ENCODE data around the gene UHRF2.

Gene UHRF2

GRCh38 chr9:6383551-6384225 lies 29.3 kb upstream of the UHRF2 start:
- H3K4me3 ChIP-seq (ENCODE audit: low read depth in 1 of 2, low read length in 1 of 2) = no peak overlapping the region
- no peaks in the 10 kb centered on the region for H3K9me3 ChIP-seq
- no peak overlapping the region for H3K27ac ChIP-seq
- no peaks in the 10 kb centered on the region for H3K36me3 ChIP-seq
- no peaks in the 10 kb centered on the region for H3K4me1 ChIP-seq (ENCODE audit: control insufficient read depth in 1 of 2, insufficient read depth in 1 of 2, low read depth in 1 of 2, low read length in 1 of 2)
- no peak for TF ChIP-seq CTCF (IDR thresholded peaks at IDR 0.05)
- H3K27me3 ChIP-seq = no peaks in the 10 kb centered on the region

- Histone ChIP-seq H3K4me3 (ENCODE audit: low read depth in 1 of 2, low read length in 1 of 2) (no peak overlapping the region), H3K36me3 (no peaks in the 10 kb centered on the region), H3K27ac (no peak overlapping the region), H3K4me1 (ENCODE audit: control insufficient read depth in 1 of 2, insufficient read depth in 1 of 2, low read depth in 1 of 2, low read length in 1 of 2) (no peaks in the 10 kb centered on the region), H3K9me3 (no peaks in the 10 kb centered on the region), H3K27me3 (no peaks in the 10 kb centered on the region)
- no peak for TF ChIP-seq CTCF (IDR thresholded peaks at IDR 0.05)
Measured at GRCh38 chr9:6384732-6385131, 28.3 kb upstream of the UHRF2 start.

- Histone ChIP-seq H3K4me3 (ENCODE audit: low read depth in 1 of 2, low read length in 1 of 2) (no peak overlapping the region), H3K9me3 (no peaks in the 10 kb centered on the region), H3K27me3 (no peaks in the 10 kb centered on the region), H3K36me3 (no peaks in the 10 kb centered on the region), H3K4me1 (ENCODE audit: control insufficient read depth in 1 of 2, insufficient read depth in 1 of 2, low read depth in 1 of 2, low read length in 1 of 2) (no peaks in the 10 kb centered on the region), H3K27ac (no peak overlapping the region)
- TF ChIP-seq CTCF (IDR thresholded peaks at IDR 0.05) = no peak
Measured at GRCh38 chr9:6399071-6399470, 13.9 kb upstream of the UHRF2 start.

- Histone ChIP-seq H3K27me3 (no peaks in the 10 kb centered on the region), H3K36me3 (no peaks in the 10 kb centered on the region), H3K4me1 (ENCODE audit: control insufficient read depth in 1 of 2, insufficient read depth in 1 of 2, low read depth in 1 of 2, low read length in 1 of 2) (no peaks in the 10 kb centered on the region), H3K4me3 (ENCODE audit: low read depth in 1 of 2, low read length in 1 of 2) (no peak overlapping the region), H3K9me3 (no peaks in the 10 kb centered on the region), H3K27ac (no peak overlapping the region)
- TF ChIP-seq CTCF (IDR thresholded peaks at IDR 0.05) = no peak
Measured at GRCh38 chr9:6405371-6405770, 7.6 kb upstream of the UHRF2 start.

GRCh38 chr9:6407778-6408177 lies 5.2 kb upstream of the UHRF2 start:
- TF ChIP-seq CTCF (IDR thresholded peaks at IDR 0.05) = no peak
- no peaks in the 10 kb centered on the region for H3K36me3 ChIP-seq
- H3K9me3 ChIP-seq = no peaks in the 10 kb centered on the region
- H3K4me1 ChIP-seq (ENCODE audit: control insufficient read depth in 1 of 2, insufficient read depth in 1 of 2, low read depth in 1 of 2, low read length in 1 of 2) = peaks cover 6 to 8% of the 10 kb centered on the region in 2 experiments
- H3K4me3 ChIP-seq (ENCODE audit: low read depth in 1 of 2, low read length in 1 of 2) = no peak overlapping the region
- no peak overlapping the region for H3K27ac ChIP-seq
- H3K27me3 ChIP-seq = no peaks in the 10 kb centered on the region
